ENCODE data around the gene STK32C. TPM values are rescaled to one million over a fixed set of nuclear protein-coding genes. Genes with fewer than 3 reads are reported as not detected.

Gene STK32C
- total RNA-seq, 1 experiment from 2014 or later = 24.9 TPM

DNA sequence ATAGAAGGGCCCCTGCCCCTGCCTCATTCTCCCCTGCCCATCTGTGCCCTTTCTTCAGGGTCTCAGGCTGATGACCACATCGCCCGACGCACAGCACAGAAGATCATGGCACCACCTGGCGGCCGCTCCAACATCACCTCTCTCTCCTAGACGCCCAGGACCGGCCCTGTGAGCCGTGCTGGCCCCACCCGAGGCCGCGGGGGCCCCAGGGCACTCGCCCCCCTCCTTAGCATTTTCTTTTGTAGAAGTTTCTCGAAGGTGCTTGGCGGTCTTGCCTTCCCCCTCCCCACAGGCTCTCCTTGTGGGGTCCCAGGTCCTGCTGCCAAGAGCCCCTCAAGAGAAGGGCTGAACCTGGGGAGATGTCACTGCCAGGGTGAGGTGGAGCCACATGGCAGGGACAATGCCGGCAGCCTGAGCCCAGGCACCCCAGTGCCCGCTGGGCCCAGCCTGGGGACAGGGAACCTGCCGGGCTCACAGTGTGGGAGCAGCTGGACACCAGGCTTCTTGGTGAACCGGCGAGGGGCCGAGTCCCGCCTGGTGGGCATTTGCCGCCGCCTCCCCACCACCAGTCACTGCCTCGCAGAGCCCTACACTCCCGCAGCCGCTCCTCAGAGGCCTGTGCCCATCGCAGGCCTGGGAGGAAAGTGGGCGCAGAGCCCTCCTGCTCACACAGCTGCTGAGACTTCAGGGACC, 102.8 kb downstream of the STK32C start:
- DNase-seq = peak; percentile 87
- no peaks in the 10 kb centered on the region; the same call in none of the 2 replicates for H3K36me3 ChIP-seq (replicated peaks; ENCODE audit: control insufficient read depth, insufficient read depth, low read length)

DNA sequence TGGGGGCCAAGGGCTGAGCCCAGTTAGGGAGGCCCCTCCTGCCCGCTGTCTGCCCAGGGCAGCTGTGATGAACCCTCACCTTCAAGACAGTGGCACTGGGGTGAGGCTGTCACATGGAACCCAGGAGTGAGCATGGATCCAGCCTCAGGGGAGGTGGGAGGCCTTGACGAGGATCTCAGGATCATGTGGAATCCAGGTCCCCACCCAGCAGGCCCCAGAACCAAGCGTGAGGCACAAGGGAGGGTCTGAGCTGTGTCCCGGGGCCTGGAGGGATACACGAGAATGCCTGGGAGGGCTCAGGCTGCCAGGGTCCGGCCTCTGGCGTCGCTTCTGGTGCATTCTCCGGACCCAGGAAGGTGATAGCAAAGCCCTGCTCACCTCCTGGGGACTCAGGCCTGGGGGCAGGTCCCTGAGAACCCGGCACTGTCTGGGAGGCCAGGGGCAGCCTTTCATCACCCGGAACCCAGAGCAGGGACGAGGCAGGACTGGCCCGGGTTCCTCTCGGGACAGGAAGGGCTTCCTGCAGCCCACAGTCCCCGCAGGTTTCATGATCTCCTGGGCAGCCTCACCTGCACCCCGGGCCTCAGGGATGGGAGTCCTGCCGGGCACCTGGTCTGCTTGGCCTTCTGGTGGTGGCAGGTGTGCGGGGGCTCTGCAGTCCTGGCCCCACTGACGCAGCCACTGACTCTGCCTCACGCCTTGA, 103.5 kb downstream of the STK32C start:
- Histone ChIP-seq H3K36me3 (replicated peaks; ENCODE audit: control insufficient read depth, insufficient read depth, low read length) (no peaks in the 10 kb centered on the region; the same call in none of the 2 replicates), H3K4me3 (ENCODE audit: insufficient read depth, low read depth, low read length) (no peak overlapping the region), H3K27me3 (ENCODE audit: control insufficient read depth, insufficient read depth, low read length) (no peaks in the 10 kb centered on the region)
- peak; percentile 68 for DNase-seq

More for the DNA sequence above, 102.8 kb downstream of the STK32C start:
- Histone ChIP-seq H3K27me3 (ENCODE audit: control insufficient read depth, insufficient read depth, low read length) (no peaks in the 10 kb centered on the region), H3K4me3 (ENCODE audit: insufficient read depth, low read depth, low read length) (no peak overlapping the region)

DNA sequence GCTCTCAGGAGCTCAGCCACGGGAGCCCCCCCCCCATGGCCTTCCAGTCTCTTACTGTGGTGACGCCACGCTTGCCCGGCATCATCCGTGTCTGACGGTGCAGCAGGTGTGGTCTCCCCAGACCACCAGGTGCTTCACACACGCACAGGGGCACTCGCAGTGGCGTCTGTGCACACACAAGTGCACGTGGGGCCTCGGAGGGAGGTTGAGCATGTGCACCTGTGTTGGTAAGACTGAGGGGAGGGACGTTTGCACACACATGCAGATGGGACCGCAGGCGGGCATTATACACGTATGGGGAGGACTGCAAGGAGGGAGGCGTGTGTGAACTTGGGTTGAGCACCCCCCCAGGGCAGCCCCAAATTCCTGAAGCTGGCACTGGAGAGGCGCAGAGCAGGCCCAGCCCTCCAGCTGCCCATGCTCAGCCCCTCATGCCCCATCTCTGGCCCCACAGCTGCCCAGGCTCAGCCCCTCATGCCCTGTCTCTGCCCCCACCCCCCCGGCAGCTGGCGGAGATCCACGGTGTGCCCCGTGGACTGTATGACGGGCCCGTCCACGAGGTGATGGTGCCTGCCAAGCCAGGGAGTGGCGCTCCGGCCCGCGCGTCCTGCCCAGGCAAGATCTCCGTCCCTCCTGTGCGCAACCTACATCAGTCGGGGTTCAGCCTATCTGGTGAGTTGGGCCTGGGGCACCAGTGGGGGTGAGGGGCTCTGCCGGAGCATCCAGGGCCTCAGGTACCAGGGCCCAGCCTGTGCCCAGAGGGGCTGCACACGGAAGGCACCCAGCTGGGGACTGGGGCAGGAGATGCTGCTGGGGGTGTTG, 104.3 kb downstream of the STK32C start:
- Histone ChIP-seq H3K36me3 (replicated peaks; ENCODE audit: control insufficient read depth, insufficient read depth, low read length) (no peaks in the 10 kb centered on the region; the same call in none of the 2 replicates), H3K4me3 (ENCODE audit: insufficient read depth, low read depth, low read length) (no peak overlapping the region), H3K27me3 (ENCODE audit: control insufficient read depth, insufficient read depth, low read length) (no peaks in the 10 kb centered on the region)
- DNase-seq = peak; percentile 64

DNA sequence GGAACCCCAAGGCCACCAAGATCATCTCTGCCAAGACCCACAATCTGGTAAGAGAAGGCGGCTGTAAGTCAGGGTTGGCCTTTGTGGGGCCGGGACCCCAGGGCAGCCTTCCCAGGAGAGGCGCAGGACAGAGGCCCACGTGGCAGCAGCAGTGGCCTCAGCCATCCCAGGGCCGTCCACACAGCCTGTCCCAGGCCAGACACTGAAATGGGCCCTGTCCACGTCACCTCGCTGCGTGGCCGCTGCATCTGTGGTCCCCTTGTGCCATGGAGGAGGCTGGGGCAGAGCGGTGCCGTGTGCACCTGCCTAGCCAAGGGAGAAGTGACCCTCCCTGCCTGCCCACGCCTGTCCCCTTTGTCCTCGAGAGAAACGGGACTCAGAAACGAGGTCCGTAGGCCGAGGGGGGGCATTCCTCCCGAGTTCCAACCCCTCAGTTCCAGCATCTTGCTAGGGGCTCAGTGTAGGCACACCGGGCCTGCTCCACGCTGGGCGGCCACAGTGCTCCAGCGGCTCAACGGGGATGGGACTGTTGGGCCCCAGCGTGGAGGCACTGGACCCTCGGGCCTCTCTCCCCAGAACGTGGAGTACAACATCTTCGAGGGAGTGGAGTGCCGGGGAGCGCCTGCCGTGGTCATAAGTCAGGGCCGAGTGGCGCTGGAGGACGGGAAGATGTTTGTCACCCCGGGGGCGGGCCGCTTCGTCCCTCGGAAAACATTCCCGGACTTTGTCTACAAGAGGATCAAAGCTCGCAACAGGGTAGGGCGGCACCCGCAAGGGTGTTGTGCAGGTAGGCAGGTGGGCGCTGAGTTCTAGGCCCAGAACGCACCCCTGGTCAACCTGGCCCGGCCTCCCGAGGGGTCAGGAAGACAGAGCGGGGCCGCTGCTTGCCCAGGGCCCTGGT, 105.4 kb downstream of the STK32C start:
- peak; percentile 61 for DNase-seq
- H3K27me3 ChIP-seq (ENCODE audit: control insufficient read depth, insufficient read depth, low read length) = no peaks in the 10 kb centered on the region
- H3K4me3 ChIP-seq (ENCODE audit: insufficient read depth, low read depth, low read length) = no peak overlapping the region
- H3K36me3 ChIP-seq (replicated peaks; ENCODE audit: control insufficient read depth, insufficient read depth, low read length) = no peaks in the 10 kb centered on the region; the same call in none of the 2 replicates

DNA sequence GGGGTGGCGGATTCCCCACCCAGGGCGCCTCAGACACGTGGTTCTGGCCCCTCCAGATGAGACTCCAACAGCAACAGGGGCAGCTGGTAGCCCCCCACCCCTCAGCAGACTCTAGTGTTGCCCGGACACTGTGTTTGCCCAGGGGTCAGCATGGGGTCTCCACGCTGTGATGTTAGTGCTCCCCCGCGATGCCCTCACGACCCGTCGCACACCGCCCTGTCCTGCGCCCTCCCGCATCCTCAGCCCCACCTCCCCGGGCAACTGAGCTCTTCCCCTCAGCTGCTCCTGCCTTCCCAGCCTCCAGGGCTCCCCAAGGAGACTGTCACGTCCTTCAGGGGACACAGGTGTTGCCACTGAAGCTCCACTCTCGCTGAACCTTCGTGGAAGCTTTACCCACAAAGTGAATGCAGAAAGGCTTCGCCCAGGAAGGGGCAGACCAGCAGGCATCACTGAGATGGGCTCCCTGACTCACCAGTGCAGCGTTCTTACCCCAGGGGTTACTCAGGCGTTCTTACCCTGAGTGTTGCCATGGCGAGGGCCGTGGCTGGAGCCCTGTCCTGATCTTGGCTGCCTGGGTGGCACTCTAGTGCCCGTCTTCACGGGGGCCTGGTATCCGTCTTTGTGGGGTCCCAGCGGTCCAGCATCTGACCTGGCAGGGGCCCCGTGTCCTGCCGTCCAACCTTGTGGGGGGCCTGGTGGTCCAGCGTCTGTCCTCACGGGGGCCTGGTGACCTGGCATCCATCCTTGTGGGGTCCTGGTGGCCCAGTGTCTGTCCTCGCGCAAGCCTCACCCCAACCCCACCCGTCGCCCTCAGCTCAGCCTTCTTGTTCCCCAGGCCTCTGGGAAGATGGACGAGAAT, 106.4 kb downstream of the STK32C start:
- peak; percentile 67 for DNase-seq
- H3K27me3 ChIP-seq (ENCODE audit: control insufficient read depth, insufficient read depth, low read length) = no peaks in the 10 kb centered on the region
- H3K36me3 ChIP-seq (replicated peaks; ENCODE audit: control insufficient read depth, insufficient read depth, low read length) = no peaks in the 10 kb centered on the region; the same call in none of the 2 replicates
- H3K4me3 ChIP-seq (ENCODE audit: insufficient read depth, low read depth, low read length) = no peak overlapping the region

DNA sequence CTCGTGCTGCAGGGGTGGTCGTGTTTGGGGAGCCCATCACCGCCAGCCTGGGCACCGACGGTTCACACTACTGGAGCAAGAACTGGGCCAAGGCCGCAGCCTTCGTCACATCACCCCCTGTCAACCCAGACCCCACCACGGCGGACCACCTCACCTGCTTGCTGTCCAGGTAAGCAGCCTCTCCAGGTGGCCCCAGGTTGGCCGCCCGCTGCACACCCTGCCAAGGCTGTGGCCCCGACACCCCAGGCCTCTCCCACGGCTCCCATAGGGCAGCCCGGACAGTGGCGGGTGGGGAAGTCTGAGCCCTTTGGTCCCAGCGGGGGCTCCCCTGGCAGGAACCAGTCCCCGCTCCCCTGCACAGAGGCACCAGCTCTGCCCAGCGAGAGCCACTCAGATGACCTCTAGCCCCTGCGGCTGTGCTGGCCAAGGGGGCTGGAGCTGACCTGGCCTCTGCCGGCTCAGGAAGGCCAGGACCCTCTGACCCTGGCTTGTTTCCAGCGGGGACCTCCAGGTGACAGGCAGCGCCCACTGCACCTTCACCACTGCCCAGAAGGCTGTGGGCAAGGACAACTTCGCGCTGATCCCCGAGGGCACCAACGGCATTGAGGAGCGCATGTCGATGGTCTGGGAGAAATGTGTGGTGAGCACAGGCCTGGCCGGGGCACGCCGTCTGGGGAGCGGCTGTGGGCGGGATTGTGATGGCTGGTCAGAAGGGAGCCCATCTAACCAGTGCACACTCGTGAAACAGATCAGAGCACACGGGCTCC, 107.2 kb downstream of the STK32C start:
- H3K4me3 ChIP-seq (ENCODE audit: insufficient read depth, low read depth, low read length) = no peak overlapping the region
- peak; percentile 71 for DNase-seq
- no peaks in the 10 kb centered on the region for H3K27me3 ChIP-seq (ENCODE audit: control insufficient read depth, insufficient read depth, low read length)
- H3K36me3 ChIP-seq (replicated peaks; ENCODE audit: control insufficient read depth, insufficient read depth, low read length) = no peaks in the 10 kb centered on the region; the same call in none of the 2 replicates

DNA sequence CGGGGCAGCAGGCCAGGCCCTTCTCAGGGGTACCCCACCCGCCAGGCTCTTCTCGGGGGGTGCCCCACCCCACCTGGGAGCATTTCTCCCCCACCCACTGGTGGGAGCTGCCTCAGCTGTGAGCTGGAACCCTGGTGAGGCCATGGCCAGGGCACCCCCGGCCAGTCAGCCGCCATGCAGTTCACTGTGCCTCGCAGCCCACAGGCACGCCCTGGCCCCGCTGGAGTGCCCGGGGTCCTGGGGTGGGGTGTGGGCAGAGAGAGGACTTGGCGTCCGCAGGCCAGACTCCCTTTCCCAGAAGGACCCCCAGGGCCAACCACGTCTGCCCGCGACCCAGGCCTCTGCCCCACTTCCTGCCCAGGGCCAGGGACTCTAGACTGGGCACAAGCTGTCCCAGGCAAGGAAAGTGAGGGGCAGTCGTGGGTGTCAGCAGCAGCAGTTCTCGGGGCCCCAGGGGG, 107.9 kb downstream of the STK32C start:
- peak; percentile 67 for DNase-seq
- Histone ChIP-seq H3K4me3 (ENCODE audit: insufficient read depth, low read depth, low read length) (no peak overlapping the region), H3K27me3 (ENCODE audit: control insufficient read depth, insufficient read depth, low read length) (no peaks in the 10 kb centered on the region), H3K36me3 (replicated peaks; ENCODE audit: control insufficient read depth, insufficient read depth, low read length) (no peaks in the 10 kb centered on the region; the same call in none of the 2 replicates)

DNA sequence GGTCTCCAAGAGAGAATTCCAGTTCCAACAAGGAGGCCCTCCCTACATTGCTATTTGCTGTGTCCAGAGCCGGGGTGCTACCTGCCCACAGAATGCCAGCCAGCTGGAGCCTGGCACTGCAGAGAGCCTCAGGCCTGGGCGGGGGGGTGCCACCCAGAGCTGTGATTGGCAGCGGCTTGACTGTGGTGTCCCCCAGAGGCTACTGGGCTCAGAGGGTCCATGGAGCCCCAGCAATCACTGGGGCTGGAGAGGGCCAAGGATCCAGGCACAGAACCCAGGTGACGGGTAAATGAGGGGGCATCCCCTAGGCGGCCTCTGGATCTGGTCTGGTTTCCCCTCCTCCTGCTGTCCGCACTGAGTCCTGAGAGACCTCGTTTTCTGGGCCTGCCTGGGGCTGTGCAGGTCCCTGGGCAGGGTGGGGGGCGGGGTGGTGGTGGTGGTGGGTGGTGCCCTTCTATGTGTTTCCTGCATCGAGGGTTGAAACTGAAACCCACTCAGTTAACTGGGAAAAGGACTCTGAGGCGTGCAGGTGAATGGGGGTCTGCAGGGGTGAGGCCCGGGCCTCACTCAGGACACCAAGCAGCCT, 108.4 kb downstream of the STK32C start:
- Histone ChIP-seq H3K36me3 (replicated peaks; ENCODE audit: control insufficient read depth, insufficient read depth, low read length) (no peaks in the 10 kb centered on the region; the same call in none of the 2 replicates), H3K27me3 (ENCODE audit: control insufficient read depth, insufficient read depth, low read length) (no peaks in the 10 kb centered on the region), H3K4me3 (ENCODE audit: insufficient read depth, low read depth, low read length) (no peak overlapping the region)
- DNase-seq = no peak

DNA sequence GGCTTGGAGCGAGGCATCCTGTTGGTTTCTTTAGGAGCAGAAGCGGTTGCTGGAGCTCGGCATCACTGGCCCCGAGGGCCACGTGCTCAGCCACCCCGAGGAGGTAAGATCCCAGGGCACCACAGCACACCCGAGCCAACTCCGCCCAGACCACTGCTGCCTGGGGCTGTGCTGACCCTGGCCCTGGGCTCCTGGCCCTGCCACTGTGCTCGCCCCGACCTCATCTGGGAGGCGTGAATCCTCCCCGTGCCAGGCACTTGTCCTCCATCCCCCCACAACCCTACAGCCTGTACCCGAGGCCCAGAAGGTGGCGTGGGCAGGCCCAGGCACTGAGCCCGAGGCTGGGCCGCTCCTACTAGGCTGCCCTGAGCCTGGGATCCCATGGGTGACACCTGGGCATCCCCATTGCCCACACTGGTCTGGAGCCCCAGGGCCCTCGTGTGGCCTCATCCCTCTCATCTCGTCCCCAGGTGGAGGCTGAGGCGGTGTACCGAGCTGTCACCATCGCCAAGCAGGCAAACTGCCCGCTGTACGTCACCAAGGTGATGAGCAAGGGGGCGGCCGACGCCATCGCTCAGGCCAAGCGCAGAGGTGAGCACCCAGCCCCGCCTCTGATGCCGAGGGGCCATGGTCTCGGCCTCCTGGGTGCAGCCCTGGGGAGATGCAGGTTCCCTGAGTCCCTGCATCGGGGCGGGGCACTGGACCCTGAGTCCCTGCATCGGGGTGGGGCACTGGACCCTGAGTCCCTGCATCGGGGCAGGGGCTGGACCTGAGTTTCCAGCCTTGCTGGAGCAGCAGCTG, 109.2 kb downstream of the STK32C start:
- Histone ChIP-seq H3K4me3 (ENCODE audit: insufficient read depth, low read depth, low read length) (no peak overlapping the region), H3K27me3 (ENCODE audit: control insufficient read depth, insufficient read depth, low read length) (no peaks in the 10 kb centered on the region), H3K36me3 (replicated peaks; ENCODE audit: control insufficient read depth, insufficient read depth, low read length) (no peaks in the 10 kb centered on the region; the same call in none of the 2 replicates)
- DNase-seq = peak; percentile 63

DNA sequence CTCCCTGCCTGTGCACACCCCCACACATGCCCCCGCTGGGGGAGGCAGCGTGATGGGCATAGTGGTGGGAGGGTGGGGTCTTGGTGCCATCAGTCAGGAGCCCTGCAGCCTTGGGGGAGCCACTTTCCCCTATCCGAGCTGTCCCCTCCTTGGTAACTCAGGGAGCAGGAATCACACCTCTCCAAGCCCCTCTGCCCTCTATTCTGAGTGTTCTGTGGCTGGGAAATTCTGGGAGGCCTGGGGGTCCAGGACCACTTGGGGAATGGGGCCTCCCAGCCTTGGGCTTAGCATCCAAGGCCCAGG, 109.7 kb downstream of the STK32C start:
- no peak overlapping the region for H3K4me3 ChIP-seq (ENCODE audit: insufficient read depth, low read depth, low read length)
- H3K36me3 ChIP-seq (replicated peaks; ENCODE audit: control insufficient read depth, insufficient read depth, low read length) = no peaks in the 10 kb centered on the region; the same call in none of the 2 replicates
- DNase-seq = no peak
- no peaks in the 10 kb centered on the region for H3K27me3 ChIP-seq (ENCODE audit: control insufficient read depth, insufficient read depth, low read length)

DNA sequence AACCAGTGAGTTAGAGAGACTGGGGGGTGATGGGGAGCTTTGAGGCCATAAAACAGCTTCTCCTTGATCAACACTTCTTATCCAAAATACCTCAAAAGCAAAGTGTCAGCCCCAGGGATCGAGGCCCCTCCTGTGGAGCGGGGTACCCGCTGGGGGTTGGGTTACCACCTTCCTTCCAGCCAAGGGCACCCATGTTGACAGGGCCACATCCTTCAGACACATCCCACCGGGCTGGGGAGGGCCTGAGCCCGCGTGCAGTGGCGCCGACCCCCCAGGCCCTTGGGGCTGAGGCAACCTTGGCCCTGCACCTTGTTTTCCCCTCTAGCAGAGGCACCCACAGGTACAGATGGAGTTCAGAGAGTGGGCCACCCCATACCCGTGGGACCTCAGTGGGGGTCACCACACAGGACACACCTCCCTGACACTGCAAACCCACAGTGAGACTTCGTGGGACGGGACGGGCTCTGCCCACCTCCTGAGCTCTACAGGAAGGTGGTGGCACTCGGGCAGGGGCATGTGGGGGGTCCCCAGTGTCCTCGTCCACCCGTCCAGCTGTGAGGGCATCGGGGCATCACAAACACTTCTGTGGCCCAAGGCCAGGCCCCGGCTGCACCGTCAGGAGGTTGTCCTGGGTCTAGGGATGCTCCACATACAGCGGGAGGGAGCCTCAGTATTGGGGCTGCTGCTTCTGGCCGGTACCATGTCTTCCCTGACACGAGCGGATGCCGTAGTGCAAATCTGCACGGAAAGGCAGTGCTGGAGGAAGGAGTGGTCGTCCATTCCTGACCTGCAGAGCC, 110.3 kb downstream of the STK32C start:
- H3K4me3 ChIP-seq (ENCODE audit: insufficient read depth, low read depth, low read length) = no peak overlapping the region
- DNase-seq = peak; percentile 56
- H3K27me3 ChIP-seq (ENCODE audit: control insufficient read depth, insufficient read depth, low read length) = no peaks in the 10 kb centered on the region
- no peaks in the 10 kb centered on the region; the same call in none of the 2 replicates for H3K36me3 ChIP-seq (replicated peaks; ENCODE audit: control insufficient read depth, insufficient read depth, low read length)
